ENCODE results near the gene POLD3. TPM values are rescaled to one million over a fixed set of nuclear protein-coding genes. Genes with fewer than 3 reads are reported as not detected.

Gene POLD3
- total RNA-seq, 2 donors from 2014 or later: 5.6 to 14.5 TPM

DNA sequence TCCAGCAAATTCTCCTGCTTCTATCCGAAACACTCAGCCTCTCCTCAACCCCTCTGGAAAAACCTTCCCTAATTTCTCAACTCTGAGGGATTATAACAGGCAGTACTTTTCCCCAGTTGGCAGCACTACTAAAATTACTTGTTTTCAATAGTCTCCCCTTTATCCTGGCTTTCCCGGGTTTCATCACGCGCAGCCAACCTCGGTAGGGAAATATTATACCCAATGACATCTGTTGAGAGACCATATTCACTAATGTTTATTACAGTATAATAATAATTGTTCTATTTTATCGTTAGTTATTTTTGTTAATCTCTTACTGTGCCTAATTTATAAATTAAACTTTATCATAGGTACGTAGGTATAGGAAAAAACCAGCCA is 330 bp upstream of the POLD3 start:
- Histone ChIP-seq H3K9me3 (no peaks in the 10 kb centered on the region), H3K4me3 (peak overlapping the region; percentile 85), H3K4me1 (ENCODE audit: control insufficient read depth in 1 of 2, low read depth in 2 of 2) (peaks cover 0 to 22% of the 10 kb centered on the region in 2 donors), H3K36me3 (no peaks in the 10 kb centered on the region), H3K27me3 (replicated peaks; ENCODE audit: insufficient read depth) (no peaks in the 10 kb centered on the region), H3K27ac (peak overlapping the region; percentile 51 to 63)
- DNase-seq (ENCODE audit: low spot score): no peak
- no peak for ATAC-seq (ENCODE audit: insufficient number of reproducible peaks, low FRiP score, low read depth)
- TF ChIP-seq CTCF (IDR thresholded peaks at IDR 0.05): no peak

DNA sequence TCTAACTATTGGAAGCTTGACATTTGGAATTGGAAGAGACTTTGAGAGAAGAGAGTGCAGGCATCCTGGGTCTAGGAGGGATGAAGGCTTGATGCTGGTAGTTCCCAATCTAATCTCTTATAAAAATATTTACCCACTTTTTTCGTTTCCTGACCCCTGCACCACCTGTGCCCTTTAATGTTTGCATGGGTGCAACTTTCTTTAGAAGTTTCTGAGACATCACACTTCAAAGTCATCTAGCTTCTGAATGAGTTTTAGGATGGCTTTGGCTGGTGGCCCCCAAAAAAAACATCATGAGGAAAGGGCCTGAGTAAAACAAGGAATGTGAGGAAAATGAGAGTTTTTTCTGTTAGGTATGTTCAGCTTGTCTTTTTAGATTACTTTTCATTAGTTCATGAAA is 1.1 kb downstream of the POLD3 start:
- Histone ChIP-seq H3K9me3 (no peaks in the 10 kb centered on the region), H3K36me3 (no peaks in the 10 kb centered on the region), H3K27ac (no peak overlapping the region), H3K27me3 (replicated peaks; ENCODE audit: insufficient read depth) (no peaks in the 10 kb centered on the region), H3K4me3 (peak overlapping the region; percentile 85), H3K4me1 (ENCODE audit: control insufficient read depth in 1 of 2, low read depth in 2 of 2) (peaks cover 0 to 22% of the 10 kb centered on the region in 2 donors)
- TF ChIP-seq CTCF (IDR thresholded peaks at IDR 0.05): no peak
- no peak for DNase-seq (ENCODE audit: low spot score)
- ATAC-seq (ENCODE audit: insufficient number of reproducible peaks, low FRiP score, low read depth): no peak

DNA sequence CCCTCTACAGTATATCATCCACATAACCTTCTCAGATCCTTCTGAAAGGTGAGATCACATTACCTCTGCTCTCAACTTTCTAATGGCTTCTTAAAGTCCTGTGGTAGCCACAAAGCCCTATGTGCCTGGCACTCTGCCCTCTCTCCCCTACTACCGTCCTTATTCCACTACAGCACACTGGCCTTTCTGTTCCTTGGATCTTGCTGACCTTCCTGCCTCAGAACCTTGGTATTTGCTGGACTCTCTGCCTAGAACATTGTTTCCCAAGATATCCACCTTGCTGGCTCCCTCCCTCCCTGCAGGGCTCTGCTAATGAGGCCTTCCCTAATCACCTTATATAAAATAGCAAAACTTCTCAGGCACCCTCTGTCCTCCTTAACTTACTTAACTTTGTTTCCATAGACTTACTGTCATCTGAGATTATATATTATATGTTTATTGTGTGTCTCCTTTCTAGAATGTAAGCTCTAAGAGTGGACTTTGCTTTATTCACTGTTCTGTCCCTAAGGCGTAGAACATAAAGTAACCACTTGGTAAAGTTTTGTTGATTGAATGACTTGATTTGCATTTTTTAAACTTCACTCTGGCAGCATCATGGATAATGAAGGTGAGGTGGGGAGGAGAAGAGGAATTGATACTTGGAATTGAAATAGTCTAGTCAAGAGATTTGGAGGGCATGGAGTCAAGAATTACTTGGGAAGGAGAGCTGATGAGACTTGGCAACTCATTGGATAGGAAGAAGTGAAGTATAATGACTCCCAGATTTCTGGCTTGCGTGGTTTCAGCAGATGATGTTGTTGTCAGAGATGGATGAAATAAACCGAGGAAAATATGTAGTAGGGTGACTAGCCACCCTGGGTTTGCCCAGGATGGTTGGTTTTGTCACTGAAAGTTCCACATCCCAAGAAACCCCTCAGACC is 10.5 kb downstream of the POLD3 start:
- H3K4me3 ChIP-seq: no peak overlapping the region
- no peaks in the 10 kb centered on the region for H3K27me3 ChIP-seq (replicated peaks; ENCODE audit: insufficient read depth)
- H3K27ac ChIP-seq: no peak overlapping the region
- no peaks in the 10 kb centered on the region for H3K9me3 ChIP-seq
- H3K4me1 ChIP-seq (ENCODE audit: control insufficient read depth in 1 of 2, low read depth in 2 of 2): no peaks in the 10 kb centered on the region
- ATAC-seq (ENCODE audit: insufficient number of reproducible peaks, low FRiP score, low read depth): no peak
- H3K36me3 ChIP-seq: peaks cover 9% of the 10 kb centered on the region
- no peak for DNase-seq (ENCODE audit: low spot score)
- no peak for TF ChIP-seq CTCF (IDR thresholded peaks at IDR 0.05)

DNA sequence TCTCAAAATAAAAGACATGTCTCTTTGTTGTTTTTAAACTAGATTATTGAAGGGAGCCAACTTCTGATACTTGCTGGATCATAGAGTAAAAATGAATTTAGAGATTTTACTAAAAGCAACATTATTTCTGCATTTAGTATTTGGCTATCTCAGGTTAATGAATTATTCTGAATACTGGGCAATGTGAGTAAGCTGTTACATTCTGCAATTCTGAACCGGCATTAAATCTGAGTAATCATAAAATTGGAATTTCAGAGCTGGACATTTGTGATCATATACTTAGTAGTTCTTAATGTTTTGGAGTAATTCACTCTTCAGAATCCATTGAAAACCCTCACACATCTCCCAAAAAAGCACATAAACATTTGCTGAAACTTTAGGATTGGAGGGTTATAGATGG is 11.5 kb downstream of the POLD3 start:
- H3K9me3 ChIP-seq: no peaks in the 10 kb centered on the region
- H3K4me3 ChIP-seq: no peak overlapping the region
- DNase-seq (ENCODE audit: low spot score) (no peak), ATAC-seq (ENCODE audit: insufficient number of reproducible peaks, low FRiP score, low read depth) (no peak)
- H3K27ac ChIP-seq: no peak overlapping the region
- no peak for TF ChIP-seq CTCF (IDR thresholded peaks at IDR 0.05)
- peaks cover 9% of the 10 kb centered on the region for H3K36me3 ChIP-seq
- H3K27me3 ChIP-seq (replicated peaks; ENCODE audit: insufficient read depth): no peaks in the 10 kb centered on the region
- no peaks in the 10 kb centered on the region for H3K4me1 ChIP-seq (ENCODE audit: control insufficient read depth in 1 of 2, low read depth in 2 of 2)

GRCh38 chr11:74604311-74604710 is 11.9 kb downstream of the POLD3 start:
- H3K27me3 ChIP-seq (replicated peaks; ENCODE audit: insufficient read depth): no peaks in the 10 kb centered on the region
- DNase-seq (ENCODE audit: low spot score) (no peak), ATAC-seq (ENCODE audit: insufficient number of reproducible peaks, low FRiP score, low read depth) (no peak)
- no peak overlapping the region for H3K27ac ChIP-seq
- TF ChIP-seq CTCF (IDR thresholded peaks at IDR 0.05): no peak
- H3K4me1 ChIP-seq (ENCODE audit: control insufficient read depth in 1 of 2, low read depth in 2 of 2): no peaks in the 10 kb centered on the region
- no peak overlapping the region for H3K4me3 ChIP-seq
- no peaks in the 10 kb centered on the region for H3K9me3 ChIP-seq
- peaks cover 9% of the 10 kb centered on the region for H3K36me3 ChIP-seq

All from thoracic aorta (tissue), 2 donors.